Keratinocyte (primary cell): Measurements from ENCODE around the gene SIDT2.

Experiments used
- CTCF ChIP-seq, 3 experiments: IDR thresholded peaks in 1 of 3; conservative IDR thresholded peaks in 1 of 3; optimal IDR thresholded peaks in 1 of 3; 2 replicates in 2 of 3; 3 replicates in 1 of 3; pipeline versions ENCODE3 to v1.5.1; 2011; ENCODE audit warnings: low read length in 3 of 3, mild to moderate bottlenecking in 3 of 3, moderate library complexity in 2 of 3, control low read depth in 1 of 3, inconsistent platforms in 1 of 3; ENCODE audit not compliant: insufficient read depth in 2 of 3; ENCODE audit errors: extremely low read depth in 1 of 3
- EZH2 ChIP-seq: IDR thresholded peaks from one replicate; pipeline ENCODE4 v1.6.1; 2012; ENCODE audit warnings: inconsistent platforms, mild to moderate bottlenecking, low read length, moderate library complexity

- no peak for TF ChIP-seq CTCF (optimal IDR thresholded peaks at IDR 0.05 in 1 of 3, IDR thresholded peaks at IDR 0.05 in 1 of 3, conservative IDR thresholded peaks at IDR 0.05 in 1 of 3; ENCODE audit: extremely low read depth in 1 of 3, insufficient read depth in 2 of 3, low read length in 3 of 3)
- TF ChIP-seq EZH2: no peak
Measured at GRCh38 chr11:117229411-117229810, 50.9 kb downstream of the SIDT2 start.
